Aortic smooth muscle cell (primary cell): ENCODE data around the gene SETD1B. TPM values are rescaled to one million over a fixed set of nuclear protein-coding genes. Genes with fewer than 3 reads are reported as not detected.

Experiments used
- total RNA-seq: library from RNA; depleted of rRNA; stranded (reverse); fragments of >200 nt; gene quantifications from 2 replicates; pipeline ENCODE4 v1.2.3, GENCODE V29; 2014

The SETD1B gene
- total RNA-seq = 2.4 and 4.1 TPM in 2 replicates

DNA sequence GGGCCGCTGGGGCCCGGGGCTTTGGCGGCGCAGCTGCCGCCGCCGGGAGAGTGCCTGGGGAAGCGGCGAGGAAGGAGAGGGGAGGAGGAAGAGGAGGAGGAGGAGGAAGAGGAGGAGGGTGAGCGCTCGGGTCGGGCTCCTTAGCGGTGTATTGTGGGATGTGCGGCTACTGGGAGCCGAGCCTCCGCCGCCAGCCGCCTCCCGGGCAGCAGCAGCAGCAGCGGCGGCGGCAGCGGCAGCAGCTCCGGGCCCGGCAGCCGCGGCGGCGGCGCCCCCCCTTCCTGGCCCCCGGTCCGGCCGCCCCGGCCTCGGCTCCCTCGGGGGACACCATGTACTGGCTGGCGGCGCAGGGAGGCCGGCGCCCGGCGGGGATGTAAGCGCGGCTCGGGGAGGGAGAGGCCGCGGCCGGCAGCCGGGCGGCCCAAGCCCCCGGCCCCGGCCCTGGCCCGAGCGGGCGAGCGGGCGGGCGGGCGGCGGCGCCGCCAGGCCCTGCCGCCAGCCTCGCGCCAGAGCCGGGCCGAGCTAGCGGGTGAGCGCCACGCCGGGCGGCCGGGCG lies at the start of gene SETD1B:
SETD1B (plus strand) TSS at position 149 of the 556 bp plus-strand sequence. CDS start 729 bp downstream, outside the sequence.

DNA sequence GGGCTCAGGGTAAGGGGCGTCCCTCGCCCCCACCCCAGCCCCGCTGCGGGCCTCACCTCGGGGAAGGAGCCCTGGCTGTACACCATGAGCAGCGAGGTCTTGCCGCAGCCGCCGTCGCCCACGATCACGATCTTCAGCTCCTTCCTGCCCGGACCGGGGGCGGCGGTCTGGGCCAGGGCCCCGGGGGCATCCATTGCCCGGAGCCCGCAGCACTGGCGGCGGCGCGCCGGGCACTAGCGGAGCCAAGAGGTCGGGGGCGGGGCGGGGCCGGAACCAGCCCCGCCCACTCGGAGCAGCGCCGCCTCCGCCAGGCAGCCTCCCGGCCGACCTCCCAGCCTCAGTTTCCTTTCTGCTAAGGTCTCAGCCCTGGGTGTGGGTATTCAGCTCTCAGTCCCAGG lies 10.4 kb upstream of the SETD1B start, which contains the start of gene RHOF:
RHOF (minus strand) TSS at position 249 of the 398 bp plus-strand sequence; CDS start at position 194, 55 bp downstream.

DNA sequence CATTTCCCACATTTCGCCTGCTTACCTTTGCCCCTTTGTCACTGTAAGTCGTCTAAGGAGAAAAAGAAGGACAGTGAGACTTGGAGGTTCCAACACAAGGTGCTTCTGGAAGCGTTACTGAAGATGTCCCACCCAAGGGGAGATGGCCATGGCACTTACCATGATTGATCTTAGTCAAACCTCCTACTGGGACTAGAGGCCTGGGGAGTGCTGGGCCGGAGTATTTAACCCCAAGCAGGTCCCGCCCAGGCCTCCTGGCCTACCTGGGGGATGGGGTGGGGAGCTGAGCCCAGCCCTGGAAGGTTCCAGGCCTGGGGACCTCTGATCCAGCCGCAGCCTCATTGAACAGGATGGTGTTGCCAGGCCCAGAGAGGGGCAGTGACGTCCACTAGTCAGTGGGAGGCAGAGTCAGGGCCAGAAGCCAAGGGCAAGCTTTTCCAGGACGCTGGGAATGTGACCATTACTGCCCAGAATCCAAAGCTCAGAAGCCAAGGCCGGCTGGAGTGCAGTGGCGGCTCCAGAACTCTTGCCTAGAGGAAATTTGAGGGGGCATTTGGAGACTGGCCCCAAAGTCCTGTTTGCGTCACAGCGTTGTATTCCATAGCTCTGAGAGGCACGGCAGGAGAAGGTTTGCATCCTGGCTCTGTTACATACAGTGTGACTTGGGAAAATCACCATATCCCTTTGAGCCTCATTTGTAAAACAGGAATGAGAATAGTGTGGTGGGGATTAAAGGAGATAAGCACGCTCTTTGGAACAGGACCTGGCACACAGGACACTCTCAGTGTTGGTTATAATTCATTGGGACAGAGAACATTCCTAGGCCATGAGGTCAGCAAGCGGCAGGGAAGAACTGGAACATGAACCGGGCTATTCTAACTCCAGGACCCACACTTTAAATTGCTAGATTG lies 55.1 kb downstream of the SETD1B start, which contains the start of gene HPD:
HPD (minus strand) TSS at position 198 of the 911 bp plus-strand sequence; CDS start at position 162, 36 bp downstream.

Other genes starting within 250 kb of the SETD1B start
- gene KDM2B, start 223.0 kb upstream of the SETD1B start, total RNA-seq = 20.6 and 27.0 TPM in 2 replicates
- gene ORAI1, start 177.5 kb upstream of the SETD1B start, total RNA-seq = 7.9 and 8.2 TPM in 2 replicates
- gene MORN3, start 134.4 kb upstream of the SETD1B start, total RNA-seq = 1.4 and 1.5 TPM in 2 replicates
- 5.6 and 5.9 TPM in 2 replicates for gene TMEM120B, start 91.3 kb upstream of the SETD1B start, total RNA-seq
- gene RHOF, start 10.3 kb upstream of the SETD1B start, total RNA-seq = 2.0 and 3.7 TPM in 2 replicates
- gene HPD, start 54.9 kb downstream of the SETD1B start, total RNA-seq = 4.7 and 19.3 TPM in 2 replicates
- gene PSMD9, start 84.8 kb downstream of the SETD1B start, total RNA-seq = 116 and 145 TPM in 2 replicates
- 5.7 and 8.7 TPM in 2 replicates for gene CFAP251, start 114.6 kb downstream of the SETD1B start, total RNA-seq
- 13.7 and 19.6 TPM in 2 replicates for gene BCL7A, start 217.9 kb downstream of the SETD1B start, total RNA-seq